Activated CD4-positive, alpha-beta T cell treated with anti-CD3 and anti-CD28 coated beads, Interleukin-2, amount 50 U/mL, for 16 hours (primary cell): ENCODE data around the gene GCAT.

Experiments
- DNase-seq: peaks from one replicate; pipeline ENCODE4 v3.0.0-alpha.2; 2020

GCAT gene

GRCh38 chr22:37848587-37849088 is 40.9 kb downstream of the GCAT start:
- DNase-seq = peak; percentile 24

- peak; percentile 94 for DNase-seq
Measured at GRCh38 chr22:37849089-37849751, 41.5 kb downstream of the GCAT start, which contains the start of gene EIF3L. EIF3L (plus strand) TSS chr22:37849419; CDS start chr22:37849450, 31 bp downstream.

- DNase-seq = no peak
Measured at GRCh38 chr22:37850801-37851200, 43.1 kb downstream of the GCAT start.

- no peak for DNase-seq
Measured at GRCh38 chr22:37852418-37852817, 44.7 kb downstream of the GCAT start.

GRCh38 chr22:37854946-37855345 is 47.2 kb downstream of the GCAT start:
- no peak for DNase-seq

GRCh38 chr22:37855462-37855861 is 47.7 kb downstream of the GCAT start:
- no peak for DNase-seq

GRCh38 chr22:37860796-37861421 is 53.2 kb downstream of the GCAT start:
- no peak for DNase-seq

GRCh38 chr22:37862570-37863325 is 55.0 kb downstream of the GCAT start:
- no peak for DNase-seq

- DNase-seq = no peak
Measured at GRCh38 chr22:37865510-37865909, 57.8 kb downstream of the GCAT start.
